Measurements from ENCODE around the gene STRA6.

STRA6 gene

DNA sequence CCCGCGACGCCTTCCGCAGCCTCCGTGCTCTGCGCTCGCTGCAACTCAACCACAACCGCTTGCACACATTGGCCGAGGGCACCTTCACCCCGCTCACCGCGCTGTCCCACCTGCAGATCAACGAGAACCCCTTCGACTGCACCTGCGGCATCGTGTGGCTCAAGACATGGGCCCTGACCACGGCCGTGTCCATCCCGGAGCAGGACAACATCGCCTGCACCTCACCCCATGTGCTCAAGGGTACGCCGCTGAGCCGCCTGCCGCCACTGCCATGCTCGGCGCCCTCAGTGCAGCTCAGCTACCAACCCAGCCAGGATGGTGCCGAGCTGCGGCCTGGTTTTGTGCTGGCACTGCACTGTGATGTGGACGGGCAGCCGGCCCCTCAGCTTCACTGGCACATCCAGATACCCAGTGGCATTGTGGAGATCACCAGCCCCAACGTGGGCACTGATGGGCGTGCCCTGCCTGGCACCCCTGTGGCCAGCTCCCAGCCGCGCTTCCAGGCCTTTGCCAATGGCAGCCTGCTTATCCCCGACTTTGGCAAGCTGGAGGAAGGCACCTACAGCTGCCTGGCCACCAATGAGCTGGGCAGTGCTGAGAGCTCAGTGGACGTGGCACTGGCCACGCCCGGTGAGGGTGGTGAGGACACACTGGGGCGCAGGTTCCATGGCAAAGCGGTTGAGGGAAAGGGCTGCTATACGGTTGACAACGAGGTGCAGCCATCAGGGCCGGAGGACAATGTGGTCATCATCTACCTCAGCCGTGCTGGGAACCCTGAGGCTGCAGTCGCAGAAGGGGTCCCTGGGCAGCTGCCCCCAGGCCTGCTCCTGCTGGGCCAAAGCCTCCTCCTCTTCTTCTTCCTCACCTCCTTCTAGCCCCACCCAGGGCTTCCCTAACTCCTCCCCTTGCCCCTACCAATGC is 27.1 kb downstream of the STRA6 start:
- no peak for DNase-seq (ENCODE audit: low read depth)
- H3K4me3 ChIP-seq (replicated peaks; ENCODE audit: low read depth, low read length), result no peak overlapping the region
- TF ChIP-seq, protein P1, sequence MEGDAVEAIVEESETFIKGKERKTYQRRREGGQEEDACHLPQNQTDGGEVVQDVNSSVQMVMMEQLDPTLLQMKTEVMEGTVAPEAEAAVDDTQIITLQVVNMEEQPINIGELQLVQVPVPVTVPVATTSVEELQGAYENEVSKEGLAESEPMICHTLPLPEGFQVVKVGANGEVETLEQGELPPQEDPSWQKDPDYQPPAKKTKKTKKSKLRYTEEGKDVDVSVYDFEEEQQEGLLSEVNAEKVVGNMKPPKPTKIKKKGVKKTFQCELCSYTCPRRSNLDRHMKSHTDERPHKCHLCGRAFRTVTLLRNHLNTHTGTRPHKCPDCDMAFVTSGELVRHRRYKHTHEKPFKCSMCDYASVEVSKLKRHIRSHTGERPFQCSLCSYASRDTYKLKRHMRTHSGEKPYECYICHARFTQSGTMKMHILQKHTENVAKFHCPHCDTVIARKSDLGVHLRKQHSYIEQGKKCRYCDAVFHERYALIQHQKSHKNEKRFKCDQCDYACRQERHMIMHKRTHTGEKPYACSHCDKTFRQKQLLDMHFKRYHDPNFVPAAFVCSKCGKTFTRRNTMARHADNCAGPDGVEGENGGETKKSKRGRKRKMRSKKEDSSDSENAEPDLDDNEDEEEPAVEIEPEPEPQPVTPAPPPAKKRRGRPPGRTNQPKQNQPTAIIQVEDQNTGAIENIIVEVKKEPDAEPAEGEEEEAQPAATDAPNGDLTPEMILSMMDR (IDR thresholded peaks at IDR 0.05; ENCODE audit: low read length, missing control alignments), result no peak

DNA sequence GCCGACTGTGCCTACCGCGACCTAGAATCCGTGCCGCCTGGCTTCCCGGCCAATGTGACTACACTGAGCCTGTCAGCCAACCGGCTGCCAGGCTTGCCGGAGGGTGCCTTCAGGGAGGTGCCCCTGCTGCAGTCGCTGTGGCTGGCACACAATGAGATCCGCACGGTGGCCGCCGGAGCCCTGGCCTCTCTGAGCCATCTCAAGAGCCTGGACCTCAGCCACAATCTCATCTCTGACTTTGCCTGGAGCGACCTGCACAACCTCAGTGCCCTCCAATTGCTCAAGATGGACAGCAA is 27.7 kb downstream of the STRA6 start:
- no peak for DNase-seq (ENCODE audit: low read depth)
- TF ChIP-seq, protein P1 (IDR thresholded peaks at IDR 0.05; ENCODE audit: low read length, missing control alignments), result no peak
- H3K4me3 ChIP-seq (replicated peaks; ENCODE audit: low read depth, low read length), result no peak overlapping the region

- TF ChIP-seq, protein P1 (IDR thresholded peaks at IDR 0.05; ENCODE audit: low read length, missing control alignments), result no peak
- no peak for DNase-seq (ENCODE audit: low read depth)
- no peak overlapping the region for H3K4me3 ChIP-seq (replicated peaks; ENCODE audit: low read depth, low read length)
These were observed 28.2 kb downstream of the STRA6 start for GRCh38 chr15:74174219-74174957.

DNA sequence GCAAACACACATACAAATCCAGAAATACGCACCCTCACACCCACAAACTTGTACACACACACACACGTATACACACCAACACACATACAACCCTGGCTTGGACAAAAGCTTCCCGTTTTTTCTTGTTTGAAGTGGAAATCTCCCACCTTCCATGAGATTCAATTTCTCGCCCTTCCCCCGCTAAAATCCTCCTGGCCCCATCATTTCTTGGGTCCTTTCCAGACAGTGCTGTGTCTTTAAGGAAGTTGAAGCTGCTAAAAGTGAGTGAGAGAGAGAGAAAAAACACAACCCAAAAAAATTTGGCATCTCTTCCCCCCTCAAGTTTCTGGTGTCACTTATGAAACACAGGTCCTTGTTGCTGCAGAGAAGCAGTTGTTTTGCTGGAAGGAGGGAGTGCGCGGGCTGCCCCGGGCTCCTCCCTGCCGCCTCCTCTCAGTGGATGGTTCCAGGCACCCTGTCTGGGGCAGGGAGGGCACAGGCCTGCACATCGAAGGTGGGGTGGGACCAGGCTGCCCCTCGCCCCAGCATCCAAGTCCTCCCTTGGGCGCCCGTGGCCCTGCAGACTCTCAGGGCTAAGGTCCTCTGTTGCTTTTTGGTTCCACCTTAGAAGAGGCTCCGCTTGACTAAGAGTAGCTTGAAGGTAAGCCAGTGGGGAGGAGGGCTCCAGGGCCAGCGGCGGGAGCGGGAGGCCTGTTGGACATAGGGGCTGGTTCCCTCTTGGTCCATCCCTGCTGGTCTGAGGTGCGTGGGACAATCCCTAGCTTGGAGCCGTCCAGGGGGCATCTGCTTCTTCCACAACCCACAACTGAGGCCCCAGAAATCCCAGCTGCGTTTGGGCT is 29.0 kb downstream of the STRA6 start, which contains the start of gene ISLR:
Gene ISLR (plus strand): TSS at position 331 of the 839 bp plus-strand sequence. CDS start 1,149 bp downstream, outside the sequence.
- peak; percentile 75 for DNase-seq (ENCODE audit: low read depth)
- TF ChIP-seq, protein P1 (IDR thresholded peaks at IDR 0.05; ENCODE audit: low read length, missing control alignments), result no peak
- no peak within 1 kb of the TSS for H3K4me3 ChIP-seq (replicated peaks; ENCODE audit: low read depth, low read length)

DNA sequence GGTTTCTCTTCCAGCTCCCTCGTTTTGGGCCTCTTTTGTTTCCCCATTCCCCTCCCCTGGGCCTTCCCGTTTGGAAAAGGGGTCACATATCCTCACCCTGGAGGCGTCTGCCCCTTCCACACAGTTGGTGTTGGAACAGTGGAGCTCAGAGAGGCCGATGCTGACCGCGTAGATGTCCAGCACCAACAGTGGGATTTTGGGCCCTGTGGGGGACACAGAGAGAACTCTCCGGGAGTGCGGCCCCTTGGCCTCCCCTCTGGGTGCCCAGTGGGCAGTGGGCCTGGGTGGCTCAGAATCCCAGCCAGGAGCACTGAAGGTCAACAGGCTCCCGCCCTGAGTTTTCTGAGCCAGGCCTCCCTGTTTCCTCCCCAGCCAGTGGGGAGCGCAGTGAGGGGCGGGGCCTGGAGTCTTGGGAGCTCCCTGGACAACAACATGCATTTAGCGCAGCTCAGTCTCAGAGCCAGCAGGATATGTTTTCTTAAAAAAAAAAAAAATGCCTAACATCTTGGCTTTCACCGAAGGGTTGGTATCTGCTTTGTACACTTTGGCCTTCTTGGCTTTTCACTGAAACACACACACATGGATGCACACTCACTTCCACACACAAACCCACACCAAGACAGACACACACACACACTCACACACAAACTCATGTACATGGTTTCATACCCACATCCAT is 29.7 kb downstream of the STRA6 start:
- no peak overlapping the region for H3K4me3 ChIP-seq (replicated peaks; ENCODE audit: low read depth, low read length)
- peak; percentile 77 for DNase-seq (ENCODE audit: low read depth)
- TF ChIP-seq, protein P1 (IDR thresholded peaks at IDR 0.05; ENCODE audit: low read length, missing control alignments), result no peak

GRCh38 chr15:74171965-74172541 is 30.5 kb downstream of the STRA6 start:
- no peak overlapping the region for H3K4me3 ChIP-seq (replicated peaks; ENCODE audit: low read depth, low read length)
- no peak for DNase-seq (ENCODE audit: low read depth)
- TF ChIP-seq, protein P1 (IDR thresholded peaks at IDR 0.05; ENCODE audit: low read length, missing control alignments), result no peak

All from fibroblast of pulmonary artery (primary cell).